Stimulated activated naive CD8-positive, alpha-beta T cell treated with anti-CD3 and anti-CD28 coated beads, Interleukin-15, Interleukin-2, amounts not matched to agents 100 ng/mL and 50 ng/mL, for 24 hours (primary cell): ENCODE results near the gene MXRA7.
"Not testable (repeated sequence)": the region's sequence is repeated elsewhere in the genome, so short reads cannot be mapped to it uniquely, and the experiment has no call there.

Experiments
- H3K27ac Mint-ChIP-seq: one replicate; pipeline ENCODE4 v1.8.0; 2021; ENCODE audit warnings: mild to moderate bottlenecking, mixed read lengths
- H3K27me3 Mint-ChIP-seq: one replicate; pipeline ENCODE4 v1.8.0; 2021; ENCODE audit warnings: mixed read lengths
- H3K36me3 Mint-ChIP-seq: one replicate; pipeline ENCODE4 v1.8.0; 2021; ENCODE audit warnings: low read depth, mixed read lengths
- H3K4me1 Mint-ChIP-seq: one replicate; pipeline ENCODE4 v1.8.0; 2021; ENCODE audit warnings: low read depth, mixed read lengths
- H3K4me3 Mint-ChIP-seq: one replicate; pipeline ENCODE4 v1.8.0; 2021; ENCODE audit warnings: mild to moderate bottlenecking, mixed read lengths
- H3K9me3 Mint-ChIP-seq: one replicate; pipeline ENCODE4 v1.8.0; 2021; ENCODE audit warnings: mixed read lengths

The MXRA7 gene

GRCh38 chr17:76714336-76714735, 3.6 kb upstream of the MXRA7 start:
- peaks cover 57% of the 10 kb centered on the region for H3K4me1 Mint-ChIP-seq
- no peak overlapping the region for H3K4me3 Mint-ChIP-seq
- H3K36me3 Mint-ChIP-seq: peaks cover 54% of the 10 kb centered on the region
- H3K27ac Mint-ChIP-seq: peak overlapping the region; percentile 34
- H3K9me3 Mint-ChIP-seq: no peaks in the 10 kb centered on the region
- H3K27me3 Mint-ChIP-seq: no peaks in the 10 kb centered on the region

- H3K9me3 Mint-ChIP-seq: no peaks in the 10 kb centered on the region
- peaks cover 58% of the 10 kb centered on the region for H3K4me1 Mint-ChIP-seq
- peaks cover 49% of the 10 kb centered on the region for H3K36me3 Mint-ChIP-seq
- no peak overlapping the region for H3K4me3 Mint-ChIP-seq
- H3K27me3 Mint-ChIP-seq: no peaks in the 10 kb centered on the region
- peak overlapping the region; percentile 34 for H3K27ac Mint-ChIP-seq
These were observed 3.0 kb upstream of the MXRA7 start for GRCh38 chr17:76713765-76714164.

- not testable (repeated sequence) for H3K9me3 Mint-ChIP-seq, H3K27ac Mint-ChIP-seq, H3K27me3 Mint-ChIP-seq, H3K4me3 Mint-ChIP-seq
- H3K36me3 Mint-ChIP-seq: peaks cover 39% of the 10 kb centered on the region
- H3K4me1 Mint-ChIP-seq: peaks cover 53% of the 10 kb centered on the region
These were observed 1.6 kb upstream of the MXRA7 start for GRCh38 chr17:76712321-76712720.

GRCh38 chr17:76709951-76710862, 558 bp downstream of the MXRA7 start:
- Mint-ChIP-seq H3K36me3 (peaks cover 21% of the 10 kb centered on the region), H3K4me1 (peaks cover 32% of the 10 kb centered on the region), H3K4me3 (peak overlapping the region; percentile 71)
- H3K9me3 Mint-ChIP-seq, H3K27me3 Mint-ChIP-seq, H3K27ac Mint-ChIP-seq: not testable (repeated sequence)

GRCh38 chr17:76709077-76709950, 1.5 kb downstream of the MXRA7 start:
- no peaks in the 10 kb centered on the region for H3K27me3 Mint-ChIP-seq
- no peaks in the 10 kb centered on the region for H3K9me3 Mint-ChIP-seq
- peaks cover 16% of the 10 kb centered on the region for H3K36me3 Mint-ChIP-seq
- H3K27ac Mint-ChIP-seq: peak overlapping the region; percentile 45
- peaks cover 26% of the 10 kb centered on the region for H3K4me1 Mint-ChIP-seq
- peak overlapping the region; percentile 71 for H3K4me3 Mint-ChIP-seq

GRCh38 chr17:76707985-76708807, 2.6 kb downstream of the MXRA7 start:
- Mint-ChIP-seq H3K9me3 (no peaks in the 10 kb centered on the region), H3K36me3 (peaks cover 4% of the 10 kb centered on the region), H3K27me3 (no peaks in the 10 kb centered on the region), H3K4me3 (no peak overlapping the region), H3K27ac (no peak overlapping the region), H3K4me1 (peaks cover 15% of the 10 kb centered on the region)

GRCh38 chr17:76706817-76707216, 3.9 kb downstream of the MXRA7 start:
- H3K36me3 Mint-ChIP-seq: no peaks in the 10 kb centered on the region
- H3K4me1 Mint-ChIP-seq: peaks cover 14% of the 10 kb centered on the region
- no peak overlapping the region for H3K27ac Mint-ChIP-seq
- H3K9me3 Mint-ChIP-seq: no peaks in the 10 kb centered on the region
- H3K27me3 Mint-ChIP-seq: no peaks in the 10 kb centered on the region
- H3K4me3 Mint-ChIP-seq: no peak overlapping the region

GRCh38 chr17:76704805-76705204, 6.0 kb downstream of the MXRA7 start:
- Mint-ChIP-seq H3K27ac (no peak overlapping the region), H3K27me3 (no peaks in the 10 kb centered on the region), H3K4me3 (no peak overlapping the region), H3K9me3 (no peaks in the 10 kb centered on the region), H3K36me3 (no peaks in the 10 kb centered on the region), H3K4me1 (peaks cover 7% of the 10 kb centered on the region)

- no peak overlapping the region for H3K4me3 Mint-ChIP-seq
- no peak overlapping the region for H3K27ac Mint-ChIP-seq
- no peaks in the 10 kb centered on the region for H3K9me3 Mint-ChIP-seq
- H3K36me3 Mint-ChIP-seq: no peaks in the 10 kb centered on the region
- H3K27me3 Mint-ChIP-seq: no peaks in the 10 kb centered on the region
- H3K4me1 Mint-ChIP-seq: no peaks in the 10 kb centered on the region
These were observed 7.7 kb downstream of the MXRA7 start for GRCh38 chr17:76702941-76703637.

GRCh38 chr17:76702076-76702475, 8.7 kb downstream of the MXRA7 start:
- H3K27me3 Mint-ChIP-seq: no peaks in the 10 kb centered on the region

GRCh38 chr17:76701471-76701967, 9.2 kb downstream of the MXRA7 start:
- H3K27ac Mint-ChIP-seq: no peak overlapping the region
- H3K27me3 Mint-ChIP-seq: no peaks in the 10 kb centered on the region
- H3K9me3 Mint-ChIP-seq: no peaks in the 10 kb centered on the region
- no peak overlapping the region for H3K4me3 Mint-ChIP-seq
- H3K4me1 Mint-ChIP-seq: no peaks in the 10 kb centered on the region
- no peaks in the 10 kb centered on the region for H3K36me3 Mint-ChIP-seq

More at GRCh38 chr17:76702076-76702475, 8.7 kb downstream of the MXRA7 start:
- no peaks in the 10 kb centered on the region for H3K9me3 Mint-ChIP-seq
- H3K36me3 Mint-ChIP-seq: no peaks in the 10 kb centered on the region
- H3K27ac Mint-ChIP-seq: no peak overlapping the region
- H3K4me1 Mint-ChIP-seq: no peaks in the 10 kb centered on the region
- no peak overlapping the region for H3K4me3 Mint-ChIP-seq

- Mint-ChIP-seq H3K4me1 (peaks cover 2% of the 10 kb centered on the region), H3K36me3 (no peaks in the 10 kb centered on the region), H3K9me3 (no peaks in the 10 kb centered on the region), H3K4me3 (no peak overlapping the region), H3K27me3 (no peaks in the 10 kb centered on the region), H3K27ac (no peak overlapping the region)
These were observed 9.9 kb downstream of the MXRA7 start for GRCh38 chr17:76700617-76701470.

GRCh38 chr17:76700270-76700616, 10.5 kb downstream of the MXRA7 start:
- H3K27ac Mint-ChIP-seq: no peak overlapping the region
- no peaks in the 10 kb centered on the region for H3K27me3 Mint-ChIP-seq
- no peak overlapping the region for H3K4me3 Mint-ChIP-seq
- no peaks in the 10 kb centered on the region for H3K9me3 Mint-ChIP-seq
- peaks cover 6% of the 10 kb centered on the region for H3K4me1 Mint-ChIP-seq
- no peaks in the 10 kb centered on the region for H3K36me3 Mint-ChIP-seq
